ENCODE data around the gene EEFSEC. TPM values are rescaled to one million over a fixed set of nuclear protein-coding genes. Genes with fewer than 3 reads are reported as not detected.

Gene EEFSEC
- total RNA-seq, 2 experiments from 2014 or later, result 20.8 to 21.4 TPM

DNA sequence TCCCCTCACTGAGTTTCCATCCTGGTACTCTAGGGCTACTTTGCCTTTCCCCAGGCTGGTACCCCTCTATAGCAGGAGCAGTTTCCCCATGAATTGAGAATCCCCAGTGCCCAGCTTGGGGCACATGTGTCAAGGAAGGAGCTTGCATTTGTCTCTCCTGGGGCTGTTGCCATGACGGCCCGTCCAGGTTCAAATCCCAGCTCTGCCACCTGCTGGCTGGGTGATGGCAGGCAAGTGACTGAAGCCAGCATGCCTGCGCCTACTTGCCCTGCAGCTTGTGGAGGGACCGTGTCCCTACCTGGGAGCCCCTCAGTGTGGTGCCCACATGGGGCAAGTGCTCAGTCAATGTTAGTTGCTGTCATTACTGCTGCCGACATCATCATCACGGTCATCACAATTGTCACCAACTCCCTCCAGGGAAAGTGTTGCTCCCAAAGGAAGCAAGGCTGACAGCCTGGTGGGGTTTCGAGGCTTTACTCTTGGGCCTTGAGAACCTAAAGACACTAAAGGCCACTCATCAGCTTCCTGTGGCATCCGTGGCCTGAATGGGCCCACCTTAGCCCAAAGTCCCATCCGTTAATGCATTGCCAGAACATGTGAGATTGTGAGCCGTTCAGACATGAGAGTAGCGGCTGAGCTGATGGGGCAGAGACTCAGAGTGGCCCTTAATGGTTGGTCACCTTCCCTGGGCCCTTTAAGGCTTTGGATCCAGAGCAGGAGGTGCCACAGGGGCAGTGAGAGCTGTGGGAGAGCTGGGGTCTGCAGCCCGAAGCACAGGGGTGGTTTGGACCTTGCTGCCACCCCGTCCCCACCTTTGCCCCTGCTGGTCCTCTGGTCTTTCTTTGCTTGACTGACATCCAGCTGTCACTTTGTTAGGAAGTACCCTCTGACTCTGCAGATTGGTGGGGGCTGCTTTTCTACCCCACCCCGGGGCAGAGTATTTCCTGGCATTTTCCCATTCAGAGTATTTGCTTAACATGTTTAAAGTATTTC, 169.0 kb downstream of the EEFSEC start:
- POLR2A ChIA-PET, result no interaction called here
- CTCF ChIA-PET, result interaction anchor here (0.6 to 3.4 kb wide), 3 partner anchors 11 to 227 kb away, joined by 3 to 9 read pairs (median 4); no protein-coding TSS in a partner anchor

DNA sequence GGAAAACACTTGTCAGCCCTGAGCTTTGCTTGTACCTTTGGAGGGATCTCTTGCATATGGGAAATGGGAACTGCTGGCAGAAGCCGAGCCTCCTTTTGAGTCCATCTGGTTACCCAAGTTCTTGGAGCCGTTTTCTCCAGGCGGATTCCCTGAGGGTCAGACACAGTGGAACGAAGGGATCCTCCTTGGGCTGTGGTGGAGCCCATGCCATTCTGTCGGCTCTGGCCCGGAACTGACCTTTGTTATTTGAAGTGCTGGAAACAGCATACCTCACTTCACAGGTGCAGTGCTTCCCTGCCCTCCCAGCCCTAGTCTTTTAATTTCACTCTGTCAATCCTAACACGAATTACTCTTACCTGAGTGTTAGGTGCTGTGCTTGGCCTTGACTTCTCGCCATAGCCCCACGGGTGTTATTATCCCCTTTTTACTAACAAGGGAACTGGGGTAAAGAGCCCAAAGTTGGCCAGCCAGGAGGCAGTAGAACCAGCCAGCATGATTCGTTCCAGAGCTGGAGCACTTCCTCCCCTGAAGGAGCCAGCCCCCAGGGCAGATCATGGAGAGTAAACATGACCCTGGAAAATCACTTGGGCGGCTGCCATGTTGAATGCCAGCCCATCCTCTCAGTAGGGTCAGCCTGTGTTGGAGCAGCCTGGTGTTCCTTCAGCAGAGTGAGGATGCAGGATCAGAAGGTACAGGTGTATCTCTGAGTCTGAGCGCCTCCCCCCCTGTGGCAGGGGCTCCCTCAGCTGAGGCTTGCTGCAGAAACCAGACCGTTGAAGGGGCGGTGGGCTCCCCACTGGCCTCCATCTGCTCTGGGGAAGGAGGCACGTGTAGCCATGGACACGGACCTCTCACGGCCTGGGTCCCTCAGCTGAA, 170.2 kb downstream of the EEFSEC start:
- ChIA-PET POLR2A (no interaction called here), CTCF (interaction anchor here (1.5 kb wide), 1 partner anchor 12 kb away, joined by 4 read pairs; no protein-coding TSS in a partner anchor)

DNA sequence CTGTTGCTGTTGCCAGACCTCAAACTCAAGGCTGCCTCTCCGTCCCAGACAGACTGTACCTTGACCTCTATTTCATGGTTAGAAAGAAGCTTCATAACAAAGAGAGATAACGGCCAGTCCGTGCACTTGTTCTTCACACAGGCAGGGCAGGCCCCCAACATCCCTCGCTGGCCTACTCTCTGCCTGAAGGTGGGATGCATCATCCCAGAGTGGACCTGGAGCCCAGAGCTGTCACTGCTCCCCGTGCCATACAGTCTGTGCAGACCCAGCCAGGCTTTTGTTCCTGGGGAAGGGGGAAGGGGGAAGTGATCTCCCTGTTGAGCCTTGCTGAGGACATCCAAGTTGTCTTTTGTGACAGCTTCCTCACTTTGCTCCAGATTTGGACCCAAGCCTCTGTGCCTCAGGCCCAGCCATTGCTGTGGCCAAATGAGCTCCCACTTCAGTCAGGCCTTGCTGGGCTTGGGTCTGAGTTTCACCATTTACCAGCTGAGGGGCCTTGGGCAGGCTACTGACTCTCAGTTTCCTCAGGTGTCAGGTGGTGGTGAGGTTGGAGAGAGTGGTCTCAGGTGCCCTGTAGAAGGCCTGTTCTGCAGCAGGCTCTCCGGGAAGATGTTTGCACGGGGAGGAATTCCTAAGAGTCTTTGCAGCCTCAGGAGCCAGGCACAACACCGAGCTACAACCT, 171.8 kb downstream of the EEFSEC start:
- POLR2A ChIA-PET, result no interaction called here

DNA sequence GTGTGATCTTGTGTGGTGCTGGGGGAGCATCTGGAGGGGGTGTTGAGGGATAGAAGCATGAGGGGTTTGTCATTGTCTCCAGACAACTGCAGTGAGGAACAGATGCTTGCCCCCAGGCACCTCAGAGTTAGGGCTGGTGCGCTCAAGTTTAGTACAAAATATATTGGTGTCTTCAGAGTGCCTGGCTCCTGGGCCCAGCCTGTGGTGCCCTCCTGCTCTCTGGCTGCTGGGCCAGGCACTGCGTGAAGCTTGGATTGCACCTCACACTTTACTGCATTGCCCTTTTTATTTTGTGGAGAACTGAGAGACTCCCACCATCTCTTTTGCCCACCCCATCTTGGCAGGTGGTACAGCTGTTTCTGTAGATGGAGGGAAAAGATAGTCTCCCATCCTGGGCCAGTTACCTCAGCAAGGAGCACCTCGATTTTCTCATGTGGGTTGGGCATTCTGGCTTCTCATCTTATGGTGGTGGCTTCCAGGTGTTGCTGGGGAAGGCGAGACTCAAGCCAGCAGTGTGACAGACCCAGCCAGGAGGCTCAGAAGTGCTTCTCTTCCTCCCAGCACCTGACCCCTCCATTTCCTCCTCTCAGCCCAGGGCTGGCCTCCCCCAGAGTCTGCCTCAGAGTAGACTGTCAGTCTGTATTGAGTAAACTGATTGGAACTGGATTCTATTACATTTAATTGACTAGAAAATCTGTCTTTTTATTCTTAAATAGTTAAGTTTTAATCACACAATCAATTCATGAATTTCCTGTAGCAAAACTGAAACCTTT, 173.0 kb downstream of the EEFSEC start:
- ChIA-PET CTCF (no interaction called here), POLR2A (no interaction called here)

More for the DNA sequence above, 171.8 kb downstream of the EEFSEC start:
- CTCF ChIA-PET, result no interaction called here

DNA sequence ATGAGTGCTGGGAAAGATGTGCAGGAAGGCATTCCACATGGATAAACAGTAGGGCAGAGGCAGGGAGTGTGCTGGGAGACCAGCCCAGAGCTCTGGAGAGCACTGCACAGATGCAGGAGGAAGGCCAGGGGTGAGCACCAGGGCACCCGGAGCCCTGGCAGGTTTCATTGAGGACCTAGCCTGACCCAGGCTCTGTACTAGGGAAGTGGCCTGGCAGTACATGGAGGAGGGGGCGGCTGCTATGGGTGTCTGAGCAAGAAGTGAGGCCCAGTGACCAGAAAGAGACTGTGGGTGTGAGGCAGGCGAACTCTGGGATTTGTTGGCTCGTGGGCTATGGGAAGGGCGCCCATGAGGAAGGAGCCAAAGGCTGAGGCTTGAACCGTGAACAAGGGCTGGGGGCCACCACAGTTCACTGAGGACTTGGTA, 174.3 kb downstream of the EEFSEC start:
- CTCF ChIA-PET, result no interaction called here
- POLR2A ChIA-PET, result no interaction called here

DNA sequence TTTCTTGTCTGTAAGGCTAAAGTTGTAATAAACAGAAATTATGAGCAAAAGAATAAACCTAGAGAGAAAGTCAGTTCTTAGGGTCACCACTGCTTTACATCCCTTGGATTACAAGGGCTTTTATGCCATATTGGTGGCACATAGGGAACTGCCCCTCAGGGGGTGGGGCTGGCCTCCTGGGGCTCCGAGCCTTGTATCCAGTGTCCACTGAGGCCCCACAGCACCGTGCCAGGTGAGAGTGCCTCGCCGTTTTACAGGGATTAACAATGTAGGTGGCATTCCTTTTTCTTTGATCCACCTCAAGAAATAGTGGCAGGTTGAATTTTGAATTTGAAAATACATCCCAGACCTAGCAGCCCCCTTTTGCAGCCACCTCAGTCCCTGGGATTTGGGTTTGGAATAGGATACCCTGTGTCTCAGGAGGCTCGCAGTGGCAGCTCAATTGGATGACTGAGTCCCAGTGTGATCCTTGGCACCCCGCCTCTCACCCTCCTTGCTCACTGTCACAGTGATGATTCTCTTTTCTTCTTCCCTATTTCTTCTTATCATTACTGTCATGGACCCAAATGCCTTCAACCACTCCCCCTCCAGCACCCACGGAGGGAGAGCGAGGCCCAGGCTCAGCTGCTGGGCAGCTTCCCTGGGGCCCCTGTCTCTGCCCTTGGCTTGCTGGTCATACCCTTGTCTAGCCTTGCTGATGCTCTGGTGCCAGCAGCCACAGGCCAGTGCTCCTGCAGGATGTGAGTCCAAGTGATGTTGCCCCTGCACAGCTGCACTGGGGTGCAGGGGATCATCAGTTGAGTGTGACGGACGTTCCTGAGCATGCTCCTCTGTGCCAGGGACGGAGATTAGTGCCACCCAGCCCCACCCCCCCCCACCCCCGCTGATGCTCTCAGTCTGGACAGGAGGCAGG, 175.5 kb downstream of the EEFSEC start:
- CTCF ChIA-PET, result no interaction called here
- POLR2A ChIA-PET, result no interaction called here

DNA sequence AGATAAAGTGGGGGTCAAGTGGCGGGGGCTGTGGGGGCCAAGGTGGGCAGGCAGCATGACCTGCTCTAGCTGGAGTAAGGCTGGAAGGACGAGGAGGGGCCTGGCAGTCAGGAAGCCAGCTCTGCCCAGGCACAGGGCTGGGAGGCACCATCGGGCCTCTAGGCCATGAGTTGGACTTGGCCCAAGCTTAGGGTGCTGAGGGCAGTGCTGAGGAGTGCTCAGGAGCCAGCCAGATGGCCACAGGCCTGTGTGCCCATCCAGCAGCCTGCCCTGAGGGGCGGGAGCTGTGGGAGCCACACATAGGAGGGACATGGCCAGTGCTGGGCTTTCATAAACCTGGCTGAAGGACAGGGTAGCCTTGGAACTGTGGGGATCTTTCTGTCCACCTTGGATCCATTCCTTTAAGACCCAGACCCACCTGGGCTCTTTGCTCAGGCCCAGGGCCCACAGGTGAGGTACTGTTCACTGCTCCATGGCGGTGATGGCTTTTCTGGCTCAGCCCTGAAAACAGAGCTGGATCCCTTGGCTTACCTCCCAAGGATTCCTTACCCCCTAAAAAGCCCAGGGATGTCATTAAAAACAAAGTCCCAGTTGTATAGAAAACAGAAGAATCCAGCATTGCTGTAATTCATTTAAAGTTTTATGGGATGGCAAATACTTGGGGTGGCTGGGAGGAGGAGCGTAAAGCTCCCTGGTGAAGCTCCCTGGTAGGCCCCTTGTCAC, 176.4 kb downstream of the EEFSEC start:
- POLR2A ChIA-PET, result no interaction called here
- CTCF ChIA-PET, result no interaction called here

DNA sequence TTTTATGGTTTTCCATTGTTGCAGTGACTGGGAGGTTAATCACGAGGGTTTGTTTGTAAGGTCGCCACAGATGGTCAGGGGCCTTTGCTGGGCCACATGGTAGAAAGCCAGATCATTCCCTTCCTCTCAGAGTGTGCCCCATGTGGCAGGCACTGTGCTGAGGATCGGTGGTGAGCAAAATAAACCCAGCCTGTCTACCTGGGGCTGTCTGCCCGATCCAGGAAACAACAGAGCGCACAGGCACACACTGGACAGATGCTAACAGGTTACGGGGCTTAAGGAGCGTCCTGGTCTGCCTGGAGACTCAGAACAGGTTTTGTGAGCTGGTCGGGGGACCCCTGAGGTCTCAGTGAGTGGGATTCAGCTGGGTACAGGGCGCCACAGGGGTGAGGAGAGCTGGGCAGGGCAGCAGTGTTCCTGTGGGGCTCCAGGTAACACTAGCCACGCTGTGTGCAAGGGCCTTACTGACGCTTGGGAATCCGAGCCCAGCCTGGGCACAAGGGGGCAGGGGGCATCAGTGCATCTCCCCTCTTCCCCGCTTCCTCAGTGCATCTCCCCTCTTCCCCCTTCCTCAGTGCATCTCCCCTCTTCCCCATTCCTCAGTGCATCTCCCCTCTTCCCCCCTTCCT, 177.0 kb downstream of the EEFSEC start:
- POLR2A ChIA-PET, result no interaction called here
- CTCF ChIA-PET, result no interaction called here

DNA sequence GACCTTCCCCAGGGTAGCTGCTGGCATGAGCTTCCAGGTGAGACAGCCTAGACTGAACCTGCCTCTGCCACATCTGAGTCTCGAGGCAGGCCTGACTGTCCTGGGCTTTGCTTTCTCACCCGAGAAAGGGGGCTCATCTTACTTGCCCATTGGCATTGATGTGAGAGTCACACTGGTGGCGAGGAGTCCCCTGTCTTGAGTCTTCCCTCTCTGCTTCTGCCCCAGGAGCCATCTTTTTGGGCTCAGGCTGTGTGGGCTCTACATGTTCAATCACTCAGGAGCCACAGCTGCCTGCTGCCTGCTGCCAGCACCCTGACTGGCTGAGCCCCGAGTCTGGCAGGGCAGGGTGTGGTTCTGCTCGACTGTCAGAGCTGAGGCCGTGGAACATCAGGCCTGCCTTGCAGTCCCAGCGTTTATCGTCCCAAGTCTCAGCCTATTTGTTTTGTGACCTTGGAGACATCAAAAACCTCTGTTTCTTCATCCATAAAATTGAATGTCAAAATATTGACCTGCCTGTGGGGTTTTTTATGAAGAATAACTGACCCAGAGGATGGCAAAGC, 180.9 kb downstream of the EEFSEC start:
- ChIA-PET POLR2A (no interaction called here), CTCF (interaction anchor here (0.6 kb wide), 1 partner anchor 398 kb away, joined by 4 read pairs; no protein-coding TSS in a partner anchor)

DNA sequence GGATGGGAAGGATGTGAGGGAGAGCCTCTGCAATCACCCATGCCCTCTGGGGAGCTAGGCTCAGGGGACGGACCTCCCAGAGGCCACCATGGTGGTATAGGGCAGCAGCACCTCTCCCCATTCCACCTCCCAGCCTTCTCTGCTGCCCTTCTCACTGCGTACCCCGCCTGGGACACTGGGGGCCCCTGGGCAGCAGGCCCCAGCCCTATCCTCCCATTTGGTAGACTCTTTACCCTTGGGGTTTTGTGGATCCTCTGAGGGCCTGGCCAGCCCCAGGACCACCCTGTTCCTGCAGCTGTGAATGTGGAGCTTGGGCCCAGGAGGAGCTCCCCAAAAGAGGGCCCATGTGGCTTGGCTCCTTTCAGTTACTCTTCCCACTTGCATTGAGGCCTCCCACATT, 181.5 kb downstream of the EEFSEC start:
- POLR2A ChIA-PET, result no interaction called here
- CTCF ChIA-PET, result no interaction called here

DNA sequence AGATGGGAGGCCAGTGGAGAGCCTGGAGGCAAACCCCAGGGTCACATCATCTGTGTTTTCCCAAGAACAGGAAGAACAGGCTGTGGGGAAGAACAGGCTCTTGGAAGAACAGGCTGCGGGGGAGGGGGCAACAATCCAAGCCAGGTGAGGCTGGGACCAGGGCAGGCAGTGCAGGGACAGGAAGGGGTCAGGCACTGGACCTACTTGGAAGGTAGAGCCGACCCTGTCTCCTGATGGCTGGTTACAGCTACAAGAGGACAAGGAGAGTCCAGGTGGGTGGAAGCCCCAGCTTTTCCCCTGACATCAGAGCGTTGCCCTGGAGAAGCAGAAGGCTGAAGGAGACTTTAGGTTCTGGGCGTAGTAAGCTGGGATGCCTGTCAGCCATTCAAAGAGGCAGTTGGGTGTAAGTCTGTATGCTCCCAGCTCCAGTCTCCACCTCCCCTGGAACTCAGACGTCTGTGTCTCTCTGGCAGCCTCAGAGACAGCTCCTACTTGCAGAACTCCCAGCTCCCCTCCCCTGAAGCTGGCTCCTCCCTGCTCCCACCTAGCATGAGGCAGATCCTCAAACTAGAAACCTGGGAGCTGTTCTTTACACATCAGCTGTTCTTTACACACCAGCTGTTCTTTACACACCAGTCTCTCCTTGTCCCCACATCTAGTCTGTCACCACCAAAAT, 182.5 kb downstream of the EEFSEC start:
- POLR2A ChIA-PET, result no interaction called here

DNA sequence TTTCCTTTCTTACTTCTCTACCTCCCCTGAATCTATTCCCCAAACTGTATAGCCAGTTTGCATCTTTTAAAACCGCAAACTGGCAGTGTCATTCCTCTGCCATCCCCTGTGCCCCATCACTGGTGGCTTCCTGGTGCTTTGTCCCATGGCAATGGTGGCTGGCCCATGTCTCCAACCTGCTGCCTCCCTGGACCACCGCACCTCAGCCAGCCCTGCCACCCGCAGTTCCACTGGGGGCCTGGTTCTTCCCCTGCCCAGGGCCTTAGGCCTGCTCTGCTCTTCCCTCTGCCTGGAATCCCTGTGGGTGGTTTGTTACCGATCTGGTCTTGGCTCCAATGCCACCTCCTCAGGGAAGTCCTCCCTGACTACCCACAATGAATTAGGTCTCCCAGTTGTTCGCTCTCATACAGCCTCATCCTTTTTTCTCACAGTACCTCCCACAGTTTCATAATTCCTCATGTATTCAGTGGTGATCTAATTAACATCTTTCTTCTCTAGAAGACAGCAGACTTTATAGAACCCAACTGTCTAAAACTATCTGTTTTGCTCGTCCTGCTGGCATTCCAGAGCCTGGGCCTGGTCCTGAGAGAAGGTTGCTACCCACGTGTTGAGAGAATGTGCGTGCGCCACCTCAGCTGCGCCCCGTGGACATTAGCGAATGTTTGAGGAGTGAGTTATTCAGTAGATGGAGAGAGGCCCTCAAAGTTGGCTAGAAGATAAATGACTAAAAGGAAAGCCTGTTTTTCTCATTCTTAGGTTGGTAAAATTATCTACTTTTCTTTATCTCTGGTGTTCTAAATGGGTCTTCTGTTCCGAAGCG, 183.3 kb downstream of the EEFSEC start:
- ChIA-PET POLR2A (no interaction called here), CTCF (no interaction called here)

More for the DNA sequence above, 182.5 kb downstream of the EEFSEC start:
- CTCF ChIA-PET, result no interaction called here

DNA sequence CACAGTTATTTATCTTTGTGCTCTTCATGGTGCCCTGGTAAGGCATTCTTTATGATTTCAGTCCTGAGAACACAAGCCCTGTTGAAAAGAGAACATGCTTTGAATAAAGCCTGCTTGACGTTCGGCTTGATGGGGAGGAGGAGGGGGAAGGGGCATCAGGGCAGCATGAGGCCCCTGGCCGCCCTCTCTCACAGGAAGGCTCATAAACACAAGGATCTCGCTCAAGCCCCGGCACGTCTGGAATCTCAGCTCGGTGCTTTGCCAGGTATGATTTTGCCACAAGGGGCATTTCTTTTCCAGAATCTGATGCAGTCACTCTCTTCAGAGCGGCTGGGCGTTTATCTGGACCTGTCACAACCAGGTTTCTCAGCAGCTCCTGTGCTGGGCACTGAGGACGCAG, 184.0 kb downstream of the EEFSEC start:
- ChIA-PET POLR2A (no interaction called here), CTCF (no interaction called here)

DNA sequence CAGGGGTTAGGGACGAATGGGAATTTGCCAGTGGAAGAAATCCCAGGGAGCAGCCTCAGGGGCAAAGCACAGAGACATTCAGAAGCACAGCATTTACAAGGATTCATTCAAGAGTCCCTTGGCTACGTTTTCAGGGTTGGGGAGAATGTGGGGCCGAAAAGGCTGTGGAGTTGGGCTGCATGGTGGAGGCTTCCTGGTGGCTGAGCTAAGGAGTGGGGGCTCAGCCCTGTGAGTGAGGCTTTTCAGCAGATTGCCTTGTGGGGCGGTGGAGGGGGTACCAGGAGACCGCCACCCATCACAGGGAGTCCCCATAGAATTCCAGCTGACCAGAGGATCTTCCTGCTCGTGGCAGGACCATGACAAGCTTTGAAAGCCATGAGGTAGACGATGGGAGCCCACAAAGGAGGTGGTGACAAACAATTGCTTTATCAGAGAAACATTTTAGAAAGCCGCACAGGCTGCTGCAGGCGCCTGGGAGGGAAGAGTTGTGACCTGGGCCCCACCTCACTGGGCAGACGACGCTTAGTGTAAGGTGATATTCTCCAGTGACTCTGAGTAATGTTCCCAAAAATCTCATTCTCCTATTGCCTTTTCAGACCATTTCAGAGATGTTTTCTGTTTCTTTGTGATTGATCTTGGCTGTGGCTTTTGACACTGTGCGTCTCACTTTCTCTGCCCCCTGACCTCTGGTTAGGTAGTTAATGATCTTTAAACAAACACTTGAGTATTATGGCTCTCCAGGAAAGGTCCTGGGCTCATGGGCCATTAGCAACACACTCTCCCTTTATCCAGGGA, 185.5 kb downstream of the EEFSEC start:
- ChIA-PET POLR2A (no interaction called here), CTCF (no interaction called here)

Data from activated CD8-positive, alpha-beta memory T cell treated with anti-CD3 and anti-CD28 coated beads for 36 hours (primary cell).